ENCODE data around the gene CDC42EP5.

The CDC42EP5 gene

GRCh38 chr19:54424660-54425381 is 48.3 kb downstream of the CDC42EP5 start:
- Histone ChIP-seq H4K20me1 (ENCODE audit: control insufficient read depth, insufficient read depth, low read depth, low read length) (no peaks in the 10 kb centered on the region), H3K4me2 (ENCODE audit: low read length) (no peak overlapping the region), H3K4me3 (ENCODE audit: low read length) (no peak overlapping the region), H3K27ac (ENCODE audit: low read depth, low read length) (no peak overlapping the region), H3K9me3 (ENCODE audit: control insufficient read depth, insufficient read depth, low read length) (no peaks in the 10 kb centered on the region), H3K36me3 (ENCODE audit: control insufficient read depth, low read length) (no peaks in the 10 kb centered on the region), H3K27me3 (ENCODE audit: control insufficient read depth, low read length) (peaks cover 10% of the 10 kb centered on the region), H3K79me2 (ENCODE audit: control insufficient read depth, low read length) (no peaks in the 10 kb centered on the region), H3K4me1 (ENCODE audit: control insufficient read depth, low read length) (no peaks in the 10 kb centered on the region), H3F3A (ENCODE audit: control insufficient read depth, insufficient read depth) (no peaks in the 10 kb centered on the region), H3K9me2 (replicated peaks; ENCODE audit: control insufficient read depth, low read length) (no peaks in the 10 kb centered on the region)
- TF ChIP-seq, protein P1, sequence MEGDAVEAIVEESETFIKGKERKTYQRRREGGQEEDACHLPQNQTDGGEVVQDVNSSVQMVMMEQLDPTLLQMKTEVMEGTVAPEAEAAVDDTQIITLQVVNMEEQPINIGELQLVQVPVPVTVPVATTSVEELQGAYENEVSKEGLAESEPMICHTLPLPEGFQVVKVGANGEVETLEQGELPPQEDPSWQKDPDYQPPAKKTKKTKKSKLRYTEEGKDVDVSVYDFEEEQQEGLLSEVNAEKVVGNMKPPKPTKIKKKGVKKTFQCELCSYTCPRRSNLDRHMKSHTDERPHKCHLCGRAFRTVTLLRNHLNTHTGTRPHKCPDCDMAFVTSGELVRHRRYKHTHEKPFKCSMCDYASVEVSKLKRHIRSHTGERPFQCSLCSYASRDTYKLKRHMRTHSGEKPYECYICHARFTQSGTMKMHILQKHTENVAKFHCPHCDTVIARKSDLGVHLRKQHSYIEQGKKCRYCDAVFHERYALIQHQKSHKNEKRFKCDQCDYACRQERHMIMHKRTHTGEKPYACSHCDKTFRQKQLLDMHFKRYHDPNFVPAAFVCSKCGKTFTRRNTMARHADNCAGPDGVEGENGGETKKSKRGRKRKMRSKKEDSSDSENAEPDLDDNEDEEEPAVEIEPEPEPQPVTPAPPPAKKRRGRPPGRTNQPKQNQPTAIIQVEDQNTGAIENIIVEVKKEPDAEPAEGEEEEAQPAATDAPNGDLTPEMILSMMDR (IDR thresholded peaks at IDR 0.05; ENCODE audit: low read depth, low read length, poor library complexity, severe bottlenecking), result no peak
- TF ChIP-seq EZH2phosphoT487 (IDR thresholded peaks at IDR 0.05; ENCODE audit: borderline replicate concordance, low read length), result no peak

DNA sequence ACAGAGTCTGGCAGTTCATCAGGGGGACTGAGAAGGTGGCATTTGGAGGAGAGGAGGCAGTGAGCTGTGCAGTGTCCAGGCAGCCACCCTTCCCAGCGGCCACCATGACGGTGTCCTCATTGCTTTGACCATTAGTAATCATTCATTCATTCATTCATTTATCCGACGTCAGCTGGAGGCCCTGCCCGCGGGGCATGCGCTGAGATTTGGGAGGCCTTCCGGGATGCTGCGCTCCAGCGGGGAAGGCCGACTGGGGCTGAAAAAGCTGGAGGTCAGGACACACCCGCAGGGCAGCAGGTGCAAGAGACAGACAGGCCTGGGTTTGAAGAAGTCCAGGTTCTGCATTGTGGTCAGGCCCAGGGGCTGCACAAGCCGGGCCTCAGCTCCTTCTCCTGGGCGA is 48.9 kb downstream of the CDC42EP5 start:
- H3K27me3 ChIP-seq (ENCODE audit: control insufficient read depth, low read length), result peaks cover 4% of the 10 kb centered on the region; the same call in 1 of the 2 replicates
- TF ChIP-seq, protein P1 (IDR thresholded peaks at IDR 0.05; ENCODE audit: low read depth, low read length, poor library complexity, severe bottlenecking), result no peak
- TF ChIP-seq EZH2phosphoT487 (IDR thresholded peaks at IDR 0.05; ENCODE audit: borderline replicate concordance, low read length), result no peak
- H3K4me1 ChIP-seq (ENCODE audit: control insufficient read depth, low read length), result no peaks in the 10 kb centered on the region
- no peak overlapping the region for H3K4me3 ChIP-seq (ENCODE audit: low read length)
- H3K79me2 ChIP-seq (ENCODE audit: control insufficient read depth, low read length), result no peaks in the 10 kb centered on the region
- H3F3A ChIP-seq (ENCODE audit: control insufficient read depth, insufficient read depth), result no peaks in the 10 kb centered on the region
- no peaks in the 10 kb centered on the region for H4K20me1 ChIP-seq (ENCODE audit: control insufficient read depth, insufficient read depth, low read depth, low read length)
- no peak overlapping the region for H3K4me2 ChIP-seq (ENCODE audit: low read length)
- no peaks in the 10 kb centered on the region for H3K36me3 ChIP-seq (ENCODE audit: control insufficient read depth, low read length)
- H3K9me2 ChIP-seq (replicated peaks; ENCODE audit: control insufficient read depth, low read length), result no peaks in the 10 kb centered on the region
- no peak overlapping the region for H3K27ac ChIP-seq (ENCODE audit: low read depth, low read length)
- no peaks in the 10 kb centered on the region for H3K9me3 ChIP-seq (ENCODE audit: control insufficient read depth, insufficient read depth, low read length)

GRCh38 chr19:54422136-54422535 is 51.0 kb downstream of the CDC42EP5 start:
- Histone ChIP-seq H3K4me1 (ENCODE audit: control insufficient read depth, low read length) (no peaks in the 10 kb centered on the region), H3K9me2 (replicated peaks; ENCODE audit: control insufficient read depth, low read length) (no peaks in the 10 kb centered on the region), H3K79me2 (ENCODE audit: control insufficient read depth, low read length) (no peaks in the 10 kb centered on the region), H4K20me1 (ENCODE audit: control insufficient read depth, insufficient read depth, low read depth, low read length) (no peaks in the 10 kb centered on the region), H3K36me3 (ENCODE audit: control insufficient read depth, low read length) (no peaks in the 10 kb centered on the region), H3K4me2 (ENCODE audit: low read length) (no peak overlapping the region), H3K27me3 (ENCODE audit: control insufficient read depth, low read length) (0 out of 2 replicates have a peak, but pooled peaks cover 2% of the 10 kb centered on the region), H3K27ac (ENCODE audit: low read depth, low read length) (no peak overlapping the region), H3K9me3 (ENCODE audit: control insufficient read depth, insufficient read depth, low read length) (no peaks in the 10 kb centered on the region), H3K4me3 (ENCODE audit: low read length) (no peak overlapping the region), H3F3A (ENCODE audit: control insufficient read depth, insufficient read depth) (no peaks in the 10 kb centered on the region)
- no peak for TF ChIP-seq EZH2phosphoT487 (IDR thresholded peaks at IDR 0.05; ENCODE audit: borderline replicate concordance, low read length)
- TF ChIP-seq, protein P1 (IDR thresholded peaks at IDR 0.05; ENCODE audit: low read depth, low read length, poor library complexity, severe bottlenecking), result no peak
